ENCODE results near the gene NTHL1. TPM values are rescaled to one million over a fixed set of nuclear protein-coding genes. Genes with fewer than 3 reads are reported as not detected.

Gene NTHL1
- total and polyA plus RNA-seq, 9 of the 15 experiments (the other 6 are each of a cell fraction or from before 2014, with no cell fraction given): 1.1 to 58.8 (median 17.6) TPM

- TF ChIP-seq SMARCC2 (IDR thresholded peaks at IDR 0.05; ENCODE audit: low read depth): no peak
- TF ChIP-seq ZNF561 (CRISPR knock-in tag; conservative IDR thresholded peaks at IDR 0.05): no peak
- TF ChIP-seq STAT5A (IDR thresholded peaks at IDR 0.05; ENCODE audit: borderline replicate concordance, low read length): no peak
- TF ChIP-seq ARID1B (IDR thresholded peaks at IDR 0.05): peak; percentile 25; the same call in 1 of the 2 replicates
- peak; percentile 57; the same call in 1 of the 2 replicates for TF ChIP-seq RNF2 (IDR thresholded peaks at IDR 0.05)
- no peak for TF ChIP-seq ARID3B (CRISPR knock-in tag; IDR thresholded peaks at IDR 0.05; ENCODE audit: borderline replicate concordance)
- peak; percentile 43 to 54 for TF ChIP-seq E2F6 (IDR thresholded peaks at IDR 0.05; ENCODE audit: borderline replicate concordance in 1 of 2, extremely low read depth in 1 of 2, insufficient read depth in 1 of 2, insufficient read length in 1 of 2, low read depth in 1 of 2, low read length in 1 of 2, poor library complexity in 1 of 2, severe bottlenecking in 1 of 2)
- 0 out of 4 replicates have a peak, but pooled peaks of 1 of the 2 experiments have one; percentile 12 for TF ChIP-seq TEAD1 (CRISPR knock-in tag; IDR thresholded peaks at IDR 0.05)
- TF ChIP-seq PTBP1 (IDR thresholded peaks at IDR 0.05; ENCODE audit: low read depth, low read length): no peak
- TF ChIP-seq, protein P1, sequence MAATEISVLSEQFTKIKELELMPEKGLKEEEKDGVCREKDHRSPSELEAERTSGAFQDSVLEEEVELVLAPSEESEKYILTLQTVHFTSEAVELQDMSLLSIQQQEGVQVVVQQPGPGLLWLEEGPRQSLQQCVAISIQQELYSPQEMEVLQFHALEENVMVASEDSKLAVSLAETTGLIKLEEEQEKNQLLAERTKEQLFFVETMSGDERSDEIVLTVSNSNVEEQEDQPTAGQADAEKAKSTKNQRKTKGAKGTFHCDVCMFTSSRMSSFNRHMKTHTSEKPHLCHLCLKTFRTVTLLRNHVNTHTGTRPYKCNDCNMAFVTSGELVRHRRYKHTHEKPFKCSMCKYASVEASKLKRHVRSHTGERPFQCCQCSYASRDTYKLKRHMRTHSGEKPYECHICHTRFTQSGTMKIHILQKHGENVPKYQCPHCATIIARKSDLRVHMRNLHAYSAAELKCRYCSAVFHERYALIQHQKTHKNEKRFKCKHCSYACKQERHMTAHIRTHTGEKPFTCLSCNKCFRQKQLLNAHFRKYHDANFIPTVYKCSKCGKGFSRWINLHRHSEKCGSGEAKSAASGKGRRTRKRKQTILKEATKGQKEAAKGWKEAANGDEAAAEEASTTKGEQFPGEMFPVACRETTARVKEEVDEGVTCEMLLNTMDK (IDR thresholded peaks at IDR 0.05; ENCODE audit: borderline replicate concordance, insufficient read depth, low read depth, low read length, poor library complexity, severe bottlenecking): peak; percentile 100
- no peak for TF ChIP-seq MTA2 (IDR thresholded peaks at IDR 0.05; ENCODE audit: low read depth)
- TF ChIP-seq FOXJ3 (CRISPR knock-in tag; IDR thresholded peaks at IDR 0.05): no peak
- TF ChIP-seq GATAD2A (IDR thresholded peaks at IDR 0.05): no peak
- TF ChIP-seq, protein P2, sequence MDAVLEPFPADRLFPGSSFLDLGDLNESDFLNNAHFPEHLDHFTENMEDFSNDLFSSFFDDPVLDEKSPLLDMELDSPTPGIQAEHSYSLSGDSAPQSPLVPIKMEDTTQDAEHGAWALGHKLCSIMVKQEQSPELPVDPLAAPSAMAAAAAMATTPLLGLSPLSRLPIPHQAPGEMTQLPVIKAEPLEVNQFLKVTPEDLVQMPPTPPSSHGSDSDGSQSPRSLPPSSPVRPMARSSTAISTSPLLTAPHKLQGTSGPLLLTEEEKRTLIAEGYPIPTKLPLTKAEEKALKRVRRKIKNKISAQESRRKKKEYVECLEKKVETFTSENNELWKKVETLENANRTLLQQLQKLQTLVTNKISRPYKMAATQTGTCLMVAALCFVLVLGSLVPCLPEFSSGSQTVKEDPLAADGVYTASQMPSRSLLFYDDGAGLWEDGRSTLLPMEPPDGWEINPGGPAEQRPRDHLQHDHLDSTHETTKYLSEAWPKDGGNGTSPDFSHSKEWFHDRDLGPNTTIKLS (IDR thresholded peaks at IDR 0.05; ENCODE audit: borderline replicate concordance, low read depth): 0 out of 2 replicates have a peak, but pooled peaks have one; percentile 52
- no peak for TF ChIP-seq ZNF24 (IDR thresholded peaks at IDR 0.05)
- TF ChIP-seq ZNF282 (CRISPR knock-in tag; IDR thresholded peaks at IDR 0.05): no peak
- TF ChIP-seq TBP (optimal IDR thresholded peaks at IDR 0.05; ENCODE audit: low read depth, low read length): peak; percentile 40
Observed at GRCh38 chr16:2003827-2004641, 43.6 kb downstream of the NTHL1 start (continued).

Data from K562 (cell line).